H9 (cell line): ENCODE data around the gene SLC6A18. TPM values are rescaled to one million over a fixed set of nuclear protein-coding genes. Genes with fewer than 3 reads are reported as not detected.

Experiments used
- DNase-seq: peaks from one replicate; pipeline ENCODE4 v3.0.0-alpha.2; 2017
- H2AFZ ChIP-seq: one replicate; pipeline ENCODE4 v1.6.1; 2013; ENCODE audit warnings: mild to moderate bottlenecking, low read length, control low read depth, moderate library complexity
- H2AK5ac ChIP-seq: 2 replicates; pipeline ENCODE4 v1.6.1; 2013; ENCODE audit warnings: low read length, control low read depth, mixed read lengths; ENCODE audit not compliant: insufficient read length
- H2BK120ac ChIP-seq: one replicate; pipeline ENCODE4 v1.6.1; 2013; ENCODE audit warnings: low read depth, mild to moderate bottlenecking, low read length, control low read depth, inconsistent platforms; ENCODE audit not compliant: poor library complexity, severe bottlenecking
- H2BK12ac ChIP-seq: 2 replicates; pipeline ENCODE4 v1.6.1; 2013; ENCODE audit warnings: low read length, control low read depth, mixed read lengths, low read depth; ENCODE audit not compliant: insufficient read length
- H2BK15ac ChIP-seq: 2 replicates; pipeline ENCODE4 v1.6.1; 2013; ENCODE audit warnings: low read depth, low read length, control low read depth
- H2BK20ac ChIP-seq: one replicate; pipeline ENCODE4 v1.6.1; 2013; ENCODE audit warnings: low read depth, mild to moderate bottlenecking, low read length, control low read depth, inconsistent platforms; ENCODE audit not compliant: poor library complexity, severe bottlenecking
- H2BK5ac ChIP-seq: 2 replicates; pipeline ENCODE4 v1.6.1; 2013; ENCODE audit warnings: low read length, control low read depth, mixed read lengths; ENCODE audit not compliant: insufficient read length
- H3K14ac ChIP-seq: 2 replicates; pipeline ENCODE4 v1.6.1; 2013; ENCODE audit warnings: low read length, control low read depth; ENCODE audit not compliant: insufficient read depth
- H3K18ac ChIP-seq: 2 replicates; pipeline ENCODE4 v1.6.1; 2013; ENCODE audit warnings: low read depth, mild to moderate bottlenecking, mixed read lengths, low read length, control low read depth; ENCODE audit not compliant: insufficient read length
- H3K23ac ChIP-seq: 2 replicates; pipeline ENCODE4 v1.6.1; 2013; ENCODE audit warnings: low read length, control low read depth, mixed read lengths, low read depth; ENCODE audit not compliant: insufficient read length
- H3K23me2 ChIP-seq: 2 replicates; pipeline ENCODE4 v1.6.1; 2013; ENCODE audit warnings: low read depth, mild to moderate bottlenecking, mixed read lengths, low read length, control low read depth; ENCODE audit not compliant: insufficient read length, poor library complexity, severe bottlenecking
- H3K27ac ChIP-seq: 2 replicates; pipeline ENCODE4 v1.5.1; 2013; ENCODE audit warnings: low read length, control low read depth, mixed read lengths, low read depth; ENCODE audit not compliant: insufficient read length
- H3K27me3 ChIP-seq: 2 replicates; pipeline ENCODE4 v1.6.1; 2013; ENCODE audit warnings: low read length, control low read depth, inconsistent platforms; ENCODE audit not compliant: insufficient read depth
- H3K4ac ChIP-seq: 2 replicates; pipeline ENCODE4 v1.6.1; 2013; ENCODE audit warnings: low read depth, mild to moderate bottlenecking, control low read depth, inconsistent platforms, low read length, moderate library complexity
- H3K4me1 ChIP-seq: 2 replicates; pipeline ENCODE4 v1.6.1; 2013; ENCODE audit warnings: low read length, control low read depth, inconsistent platforms; ENCODE audit not compliant: insufficient read depth
- H3K4me2 ChIP-seq: 2 replicates; pipeline ENCODE4 v1.6.1; 2013; ENCODE audit warnings: low read length, control low read depth, mixed read lengths; ENCODE audit not compliant: insufficient read length, insufficient read depth
- H3K56ac ChIP-seq: 2 replicates; pipeline ENCODE4 v1.6.1; 2013; ENCODE audit warnings: low read depth, mild to moderate bottlenecking, mixed read lengths, low read length, control low read depth; ENCODE audit not compliant: insufficient read length
- H3K79me1 ChIP-seq: 2 replicates; pipeline ENCODE4 v1.6.1; 2013; ENCODE audit warnings: low read depth, mild to moderate bottlenecking, moderate library complexity, low read length, control low read depth, inconsistent platforms; ENCODE audit not compliant: insufficient read depth, poor library complexity, severe bottlenecking
- H3K79me2 ChIP-seq: 2 replicates; pipeline ENCODE4 v1.6.1; 2013; ENCODE audit warnings: low read length, control low read depth, inconsistent platforms; ENCODE audit not compliant: insufficient read depth
- H3K9ac ChIP-seq: 2 replicates; pipeline ENCODE4 v1.6.1; 2013; ENCODE audit warnings: low read length, control low read depth, mixed read lengths; ENCODE audit not compliant: insufficient read length; ENCODE audit errors: extremely low read depth
- H3K9me3 ChIP-seq: one replicate; pipeline ENCODE4 v1.6.1; 2013; ENCODE audit warnings: low read depth, low read length, inconsistent platforms; ENCODE audit not compliant: control insufficient read depth
- H3T11ph ChIP-seq: one replicate; pipeline ENCODE4 v1.6.1; 2013; ENCODE audit warnings: mild to moderate bottlenecking, low read length, control low read depth, inconsistent platforms
- H4K20me1 ChIP-seq: one replicate; pipeline ENCODE4 v1.6.1; 2013; ENCODE audit not compliant: control insufficient read depth, insufficient read length, insufficient read depth
- H4K5ac ChIP-seq: 2 replicates; pipeline ENCODE4 v1.6.1; 2013; ENCODE audit warnings: low read depth, mild to moderate bottlenecking, mixed read lengths, low read length, control low read depth; ENCODE audit not compliant: insufficient read length
- H4K8ac ChIP-seq: replicated peaks from 2 replicates; pipeline ENCODE4 v1.6.1; 2013; ENCODE audit warnings: low read length, control low read depth, mixed read lengths, low read depth; ENCODE audit not compliant: insufficient read length
- H4K91ac ChIP-seq: 2 replicates; pipeline ENCODE4 v1.6.1; 2013; ENCODE audit warnings: low read depth, mild to moderate bottlenecking, moderate library complexity, mixed read lengths, low read length, control low read depth; ENCODE audit not compliant: insufficient read length
- H3K27ac Mint-ChIP-seq, 3 experiments: 2 replicates in 2 of 3; 3 replicates in 1 of 3; pipeline ENCODE4 v1.8.0; 2020 to 2021; ENCODE audit warnings: mixed read lengths in 3 of 3, mild to moderate bottlenecking in 1 of 3, moderate library complexity in 1 of 3
- H3K27me3 Mint-ChIP-seq: 2 replicates; pipeline ENCODE4 v1.8.0; 2021; ENCODE audit warnings: low read depth, mild to moderate bottlenecking, moderate library complexity, mixed read lengths
- H3K36me3 Mint-ChIP-seq, 3 experiments: 2 replicates in 2 of 3; 3 replicates in 1 of 3; pipeline ENCODE4 v1.8.0; 2020 to 2021; ENCODE audit warnings: low read depth in 3 of 3, mixed read lengths in 3 of 3; ENCODE audit not compliant: insufficient read depth in 1 of 3
- H3K4me1 Mint-ChIP-seq, 2 experiments: 2 replicates each; pipeline ENCODE4 v1.8.0; 2020; ENCODE audit warnings: mixed read lengths in 2 of 2
- H3K4me3 Mint-ChIP-seq, 2 experiments: 2 replicates in 1 of 2; 3 replicates in 1 of 2; pipeline ENCODE4 v1.8.0; 2020 to 2021; ENCODE audit warnings: mild to moderate bottlenecking in 2 of 2, mixed read lengths in 2 of 2, moderate library complexity in 1 of 2
- H3K9me3 Mint-ChIP-seq, 2 experiments: 2 replicates in 1 of 2; 3 replicates in 1 of 2; pipeline ENCODE4 v1.8.0; 2020; ENCODE audit warnings: mild to moderate bottlenecking in 2 of 2, mixed read lengths in 2 of 2, moderate library complexity in 1 of 2
- CTCF ChIP-seq: fragments of 200-600 bp; sonication (generic); conservative IDR thresholded peaks from 3 replicates; pipeline ENCODE4 v1.8.0; 2021; ENCODE audit warnings: antibody characterized with exemption, mild to moderate bottlenecking
- WGBS: extraction: QIAGEN DNeasy Blood & Tissue Kit; methylation state at CpG from one replicate; pipeline ENCODE4 v1.1.7; 2013; ENCODE audit warnings: missing lambda C conversion rate, low lambda C conversion rate, mixed read lengths; ENCODE audit not compliant: insufficient read length; ENCODE audit errors: extremely low coverage; 5-methylcytosine and 5-hydroxymethylcytosine counted together
- total RNA-seq: library from RNA; stranded (reverse); gene quantifications from 2 replicates; pipeline ENCODE4 v1.2.1, GENCODE V29; 2021

The SLC6A18 gene
- total RNA-seq, 1 experiment from 2014 or later, result not detected

- Histone ChIP-seq H3K79me1 (no peaks in the 10 kb centered on the region), H3K56ac (no peak overlapping the region), H3T11ph (no peak overlapping the region), H2AFZ (no peak overlapping the region), H3K9me3 (no peaks in the 10 kb centered on the region), H4K8ac (no peak overlapping the region), H3K23me2 (no peaks in the 10 kb centered on the region), H2AK5ac (no peak overlapping the region), H4K20me1 (no peaks in the 10 kb centered on the region), H3K23ac (no peak overlapping the region), H3K27me3 (no peaks in the 10 kb centered on the region), H2BK5ac (no peak overlapping the region), H3K4me1 (no peaks in the 10 kb centered on the region), H2BK120ac (no peak overlapping the region), H2BK20ac (no peak overlapping the region), H4K91ac (no peak overlapping the region), H3K4ac (no peak overlapping the region), H3K14ac (no peak overlapping the region), H4K5ac (no peak overlapping the region), H3K27ac (no peak overlapping the region), H3K4me2 (no peak overlapping the region), H3K18ac (no peak overlapping the region), H2BK15ac (no peak overlapping the region), H2BK12ac (no peak overlapping the region), H3K79me2 (no peaks in the 10 kb centered on the region), H3K9ac (no peak overlapping the region)
- no CpG with 5 or more reads among the region's 8 CpGs for WGBS
- no peaks in the 10 kb centered on the region for H3K9me3 Mint-ChIP-seq
- no peaks in the 10 kb centered on the region for H3K27me3 Mint-ChIP-seq
- no peak overlapping the region for H3K4me3 Mint-ChIP-seq
- H3K27ac Mint-ChIP-seq, result no peak overlapping the region
- H3K4me1 Mint-ChIP-seq, result peaks cover 5% of the 10 kb centered on the region in 2 experiments; a peak in 2 of 4 replicates
- H3K36me3 Mint-ChIP-seq, result no peaks in the 10 kb centered on the region
- no peak for TF ChIP-seq CTCF
- DNase-seq, result no peak
These were observed 41.1 kb upstream of the SLC6A18 start for GRCh38 chr5:1184163-1184470.
